Metanephros (tissue), 1 donor: ENCODE results near the gene TDP1. TPM values are rescaled to one million over a fixed set of nuclear protein-coding genes. Genes with fewer than 3 reads are reported as not detected.

Source experiments
- total RNA-seq: library from RNA; depleted of rRNA; stranded (reverse); fragments of >200 nt; gene quantifications from one replicate; pipeline ENCODE4 v1.2.3, GENCODE V29; 2014

Gene TDP1
- total RNA-seq, result 26.2 TPM

DNA sequence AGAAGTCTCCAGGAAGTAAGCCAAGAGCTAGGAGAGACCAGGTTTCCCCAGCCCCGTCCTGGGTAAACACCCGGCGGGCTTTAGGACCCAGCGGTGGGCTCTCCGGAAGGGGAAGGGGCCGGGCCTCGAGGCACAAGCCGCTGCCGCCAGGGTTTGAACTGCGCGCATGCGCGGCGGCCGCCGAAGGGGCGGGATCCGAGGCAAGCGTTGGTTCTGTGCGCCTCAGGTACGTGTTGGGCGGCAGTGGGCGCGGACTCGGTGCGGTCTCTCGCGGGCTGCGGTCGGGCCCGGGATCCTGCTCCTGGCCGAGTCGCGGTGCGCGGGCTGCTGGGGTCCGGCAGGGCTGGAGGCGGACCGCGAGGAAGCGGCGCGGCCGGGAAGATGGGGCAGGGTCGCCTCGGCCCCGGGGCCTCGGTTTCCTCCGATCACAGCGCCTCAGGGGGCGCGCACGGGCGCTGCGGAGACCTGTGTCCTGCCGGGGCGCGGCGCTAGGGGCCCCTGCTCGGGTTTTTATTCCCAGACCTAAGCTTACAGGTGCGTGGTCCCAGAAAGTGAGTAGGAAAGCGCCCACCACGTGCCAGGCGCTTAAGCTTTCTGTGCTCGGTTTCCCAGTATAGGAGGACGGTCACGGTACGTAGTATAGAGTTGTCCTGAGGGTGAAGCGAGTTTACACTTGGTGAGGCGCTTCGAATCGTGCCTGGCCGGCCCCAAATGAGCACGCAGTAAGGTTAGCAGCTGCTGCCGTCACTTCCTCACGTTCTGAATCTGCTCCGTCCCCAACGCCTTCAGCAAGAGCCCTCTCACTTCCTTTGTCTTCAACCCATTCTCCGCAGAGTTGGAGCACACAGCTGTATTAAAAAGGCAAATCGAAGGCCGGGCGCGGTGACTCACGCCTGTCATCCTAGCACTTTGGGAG lies at the start of gene TDP1:
TDP1 (plus strand) TSS at position 183 of the 916 bp plus-strand sequence. CDS start 7,188 bp downstream, outside the sequence.

DNA sequence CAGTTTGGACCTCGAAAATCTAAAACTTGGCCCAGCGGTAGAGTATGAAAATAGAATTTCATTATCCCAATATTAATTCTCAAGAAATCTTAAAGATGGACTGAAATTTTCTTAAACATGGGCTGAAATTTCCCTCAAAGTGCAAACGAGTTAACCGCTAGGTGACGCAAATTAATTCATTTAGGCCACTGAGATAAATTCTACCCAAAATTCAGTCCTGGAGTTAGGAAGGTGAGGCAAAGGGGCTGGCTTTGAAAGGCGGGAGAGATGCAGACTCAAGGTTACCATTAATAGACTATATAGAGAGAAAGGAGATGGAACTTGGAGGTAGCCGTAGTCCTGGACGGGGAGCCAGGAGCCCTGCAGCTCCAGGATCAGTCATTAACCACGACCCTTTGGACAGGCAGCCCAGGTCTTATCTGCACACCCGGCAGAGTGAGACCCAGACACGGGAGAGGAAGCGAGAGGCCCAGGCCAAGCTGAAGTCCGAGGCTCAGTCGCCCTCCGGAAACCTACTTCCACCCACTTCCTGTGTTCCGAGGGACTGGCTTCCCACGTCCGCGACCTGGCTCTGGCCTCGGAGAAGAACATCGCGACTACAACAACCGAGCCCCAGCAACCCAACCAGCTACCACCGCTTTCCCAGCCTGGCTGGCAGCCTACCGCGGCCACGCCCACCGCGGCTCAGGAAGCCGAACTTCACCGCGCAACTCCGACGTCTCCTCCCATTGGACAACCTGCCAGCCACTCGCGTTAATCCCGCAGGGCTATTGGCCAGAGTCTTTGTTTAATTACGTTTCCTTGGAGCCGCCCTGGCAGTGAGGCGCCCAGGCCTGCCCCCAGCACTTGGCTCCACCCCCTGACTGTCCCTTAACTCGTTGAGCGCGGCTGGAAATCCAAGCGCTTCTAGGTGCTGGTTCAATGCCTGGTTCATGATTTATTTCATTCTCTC lies 1.4 kb upstream of the TDP1 start, which contains the start of gene EFCAB11:
EFCAB11 (minus strand) TSS at position 661 of the 952 bp plus-strand sequence; CDS start at position 591, 70 bp downstream.

DNA sequence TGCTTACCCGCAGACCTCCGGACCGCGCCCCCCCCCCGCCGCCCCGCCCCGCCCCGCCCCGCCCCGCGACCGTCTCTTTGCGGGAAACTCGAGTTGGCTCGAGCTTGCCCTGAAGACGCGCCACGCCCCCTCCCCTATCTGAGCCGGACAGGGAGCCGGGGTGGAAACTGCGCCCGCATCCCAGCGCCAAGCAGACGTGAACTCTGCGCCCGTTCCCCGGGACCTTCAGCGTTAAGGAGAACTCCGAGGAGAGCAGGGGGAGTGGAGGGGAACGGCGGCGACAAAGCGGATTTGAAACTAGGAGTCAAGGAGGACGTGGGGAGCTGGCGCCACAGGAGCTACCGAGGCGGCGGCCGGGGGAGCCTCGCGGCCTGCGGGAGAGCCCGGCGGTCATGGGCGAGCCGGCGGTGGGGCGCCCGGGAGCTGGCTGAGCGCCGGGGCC lies 106.0 kb downstream of the TDP1 start, which contains the start of gene KCNK13:
KCNK13 (plus strand) TSS at position 310 of the 442 bp plus-strand sequence. CDS start 212 bp downstream, outside the sequence.

Other genes starting within 250 kb of the TDP1 start
- 10.5 TPM for gene EFCAB11, start 1.2 kb upstream of the TDP1 start, total RNA-seq
- 0.64 TPM for gene KCNK13, start 106.1 kb downstream of the TDP1 start, total RNA-seq